HS-27A (cell line): ENCODE measurements around the gene PPP1R37.
A peak's percentile ranks its signal among the peaks of the same experiment; 100 is the strongest.

Experiments used
- DNase-seq: peaks from one replicate; pipeline ENCODE4 v3.0.0-alpha.2; 2012; ENCODE audit warnings: low read depth, missing footprints

Gene PPP1R37

DNA sequence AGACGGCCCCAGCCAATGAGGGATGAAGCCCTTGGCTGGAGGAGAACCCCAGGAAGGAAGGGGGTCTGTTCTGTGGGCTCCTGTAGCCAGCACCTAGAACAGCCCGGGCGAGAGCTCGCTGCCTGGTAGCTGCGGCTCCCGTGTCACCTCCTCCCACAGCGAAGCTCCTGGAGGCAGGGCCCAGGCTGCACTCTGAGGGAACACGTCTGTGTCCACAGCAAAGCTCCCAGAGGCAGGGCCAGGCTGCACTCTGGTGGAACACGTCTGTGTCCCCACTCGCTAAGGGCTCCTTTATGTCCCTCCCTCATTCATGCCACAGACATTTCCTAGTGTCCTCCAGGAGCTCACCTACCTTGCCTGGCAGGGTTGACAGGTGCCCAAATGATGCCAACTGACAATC is 76.6 kb downstream of the PPP1R37 start:
- no peak for DNase-seq

DNA sequence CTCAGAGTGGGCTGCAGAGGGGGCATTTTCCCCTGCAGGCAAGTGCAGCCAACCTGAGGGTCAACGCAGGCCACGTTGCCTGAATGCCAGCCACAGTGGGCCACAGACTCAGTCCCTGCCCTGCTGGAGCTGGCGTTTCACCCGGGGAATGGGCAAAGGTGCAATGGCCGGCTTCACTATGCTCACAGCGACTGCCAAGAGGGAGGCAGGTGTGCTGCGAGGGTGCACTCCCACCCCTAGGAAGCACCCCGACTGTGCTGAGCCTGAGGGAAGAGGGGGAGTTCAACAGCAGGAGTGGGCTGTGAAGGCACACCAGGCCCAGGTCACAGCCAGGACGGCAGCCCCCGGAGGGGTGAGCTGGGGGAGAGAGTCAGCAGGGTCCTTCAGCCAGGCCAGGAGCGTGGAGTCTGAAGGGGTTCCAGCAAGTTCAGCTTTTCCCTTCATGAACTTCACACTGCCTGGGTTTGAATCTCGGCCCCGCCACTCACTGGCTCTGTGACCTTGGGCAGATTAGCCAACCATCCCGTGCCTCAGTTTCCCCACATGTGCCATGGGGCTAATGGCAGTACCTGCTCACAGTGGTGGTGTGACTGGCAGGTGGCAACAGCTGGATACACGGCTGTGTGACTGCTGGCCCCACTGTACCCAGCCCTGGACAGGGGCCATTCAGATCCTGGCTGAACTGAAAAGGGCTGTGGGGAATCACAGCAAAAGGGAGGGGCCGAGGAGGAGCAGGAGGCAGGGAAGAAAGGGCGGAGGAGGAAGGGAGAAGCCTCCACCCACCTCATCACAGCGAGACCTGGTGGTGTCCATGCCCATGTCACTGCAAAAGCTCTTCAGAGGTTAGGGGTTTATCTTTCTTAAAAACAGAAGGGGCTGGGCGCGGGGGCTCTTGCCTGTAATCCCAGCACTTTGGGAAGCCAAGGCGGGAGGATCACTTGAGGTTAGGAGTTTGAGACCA is 77.4 kb downstream of the PPP1R37 start:
- DNase-seq: no peak

DNA sequence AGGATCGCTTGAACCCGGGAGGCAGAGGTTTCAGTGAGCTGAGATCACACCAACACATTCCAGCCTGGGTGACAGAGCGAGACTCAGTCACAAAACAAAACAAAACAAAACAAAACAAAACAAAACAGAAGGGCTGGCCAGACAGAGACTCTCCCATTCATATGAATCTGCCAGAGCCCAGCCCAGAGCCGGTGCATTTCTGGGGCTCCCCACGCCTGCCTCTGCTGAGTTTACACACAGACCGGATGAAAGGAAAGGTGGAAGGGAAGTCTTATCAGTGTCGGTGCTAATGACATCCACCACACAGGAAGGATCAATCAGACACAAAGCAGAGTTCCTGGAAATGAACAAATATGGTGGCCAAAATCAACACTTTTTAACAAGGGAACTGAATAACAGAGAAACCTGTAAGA is 78.2 kb downstream of the PPP1R37 start:
- DNase-seq: no peak

DNA sequence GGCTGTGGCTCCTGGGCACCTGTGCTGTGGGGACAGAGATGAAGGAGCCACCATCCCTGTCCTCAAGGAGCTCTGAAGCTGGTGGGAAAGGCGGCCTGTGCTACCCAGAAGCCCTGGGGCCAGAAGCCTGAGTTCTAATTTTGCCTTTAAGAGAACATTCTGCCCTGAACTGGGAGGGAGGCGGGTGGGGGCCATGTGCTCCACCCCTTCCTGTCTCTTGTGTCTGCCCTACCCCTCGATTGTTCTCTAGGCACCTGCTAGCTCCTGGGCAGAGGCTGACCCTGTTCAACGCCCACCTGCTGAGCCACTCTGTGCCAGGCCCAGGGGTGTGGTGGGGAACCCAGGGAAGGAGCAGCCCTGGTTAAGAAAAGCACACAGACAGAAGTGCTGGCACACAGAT is 79.2 kb downstream of the PPP1R37 start:
- DNase-seq: no peak

- no peak for DNase-seq
Observed at GRCh38 chr19:45172611-45173208, 79.7 kb downstream of the PPP1R37 start.

DNA sequence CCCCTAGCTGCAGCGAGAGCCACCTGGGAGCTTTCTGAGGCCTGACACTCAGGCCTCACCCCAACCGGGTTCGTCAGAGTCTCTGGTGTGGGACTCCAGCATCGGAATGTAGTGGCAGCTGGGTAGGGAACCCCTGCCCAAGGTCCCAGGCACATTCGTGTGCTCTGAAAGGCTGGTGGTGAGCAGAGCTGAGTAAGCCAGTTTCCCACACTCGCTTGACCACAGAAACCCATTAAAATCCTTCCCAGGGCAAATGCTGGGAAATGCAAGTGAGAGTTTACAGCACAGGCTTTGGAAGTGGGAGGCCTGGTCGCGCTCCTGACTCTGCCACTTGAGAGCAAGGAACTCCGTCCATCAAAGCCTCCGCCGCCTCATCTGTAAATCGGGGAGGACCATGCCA is 80.8 kb downstream of the PPP1R37 start:
- DNase-seq: no peak

DNA sequence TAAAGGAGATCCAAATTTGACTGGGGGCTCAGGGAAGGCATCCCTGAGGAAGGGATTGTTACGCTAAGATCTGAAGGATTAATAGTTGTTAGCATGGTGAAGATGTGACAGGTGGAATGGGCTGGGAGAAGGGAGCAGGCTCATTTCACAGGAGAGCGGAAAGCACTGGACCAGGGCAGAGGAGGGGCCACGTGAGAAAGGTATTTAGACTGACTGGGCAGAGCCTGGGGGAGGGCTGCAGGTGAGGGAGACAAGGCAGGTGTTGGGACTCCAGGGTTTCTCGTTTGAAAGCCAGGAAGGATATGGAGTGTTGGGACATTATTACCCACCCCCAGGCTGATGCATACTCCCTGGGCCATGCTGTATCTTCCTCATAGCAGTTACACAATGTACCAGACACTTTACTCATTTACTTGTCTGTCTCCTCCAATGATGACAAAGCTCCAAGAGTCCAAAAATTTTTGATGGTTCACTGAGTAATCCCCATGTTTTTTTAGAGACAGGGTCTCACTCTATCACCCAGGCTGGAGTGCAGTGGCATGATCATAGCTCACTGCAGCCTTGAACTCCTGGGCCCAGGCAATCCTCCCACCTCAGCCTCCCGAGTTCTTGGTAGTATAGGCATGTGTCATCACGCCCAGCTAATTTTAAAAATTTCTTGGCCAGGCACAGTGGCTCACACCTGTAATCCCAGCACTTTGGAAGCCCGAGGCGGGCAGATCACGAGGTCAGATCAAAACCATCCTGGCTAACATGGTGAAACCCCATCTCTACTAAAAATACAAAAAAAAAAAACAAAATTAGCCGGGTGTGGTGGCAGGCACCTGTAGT is 82.8 kb downstream of the PPP1R37 start:
- no peak for DNase-seq

DNA sequence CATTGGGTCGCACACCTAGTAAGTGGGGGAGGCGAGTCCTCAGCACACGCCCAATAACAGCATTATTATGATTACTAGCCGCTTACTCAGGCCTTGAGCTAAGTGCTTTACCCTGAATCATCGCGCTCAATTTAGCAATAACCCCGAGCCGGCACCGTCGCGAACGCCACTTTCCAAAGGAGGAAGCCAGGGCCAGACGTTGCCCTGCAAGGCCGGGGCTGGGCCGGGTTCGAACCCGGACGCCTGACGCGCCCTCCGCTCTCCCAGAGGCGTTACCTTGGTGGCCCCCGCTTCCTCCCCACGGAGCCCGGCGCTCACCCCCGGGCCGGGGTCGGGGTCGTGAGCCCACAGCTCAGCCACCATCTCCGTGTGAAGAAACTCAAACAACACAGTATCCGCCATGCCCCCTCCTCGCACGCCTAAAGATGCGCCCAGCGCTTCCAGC is 84.9 kb downstream of the PPP1R37 start, which contains the start of gene TRAPPC6A:
TRAPPC6A (minus strand) TSS at position 421 of the 445 bp plus-strand sequence; CDS start at position 402, 19 bp downstream.
- peak; percentile 30 for DNase-seq

- peak; percentile 100 for DNase-seq
Observed at GRCh38 chr19:45178262-45179071, 85.5 kb downstream of the PPP1R37 start, which contains the start of gene BLOC1S3. Gene BLOC1S3, plus strand, starts transcription at chr19:45178784. Its CDS starts 513 bp downstream, at chr19:45179297.

- DNase-seq: no peak
Observed at GRCh38 chr19:45179072-45179891, 86.3 kb downstream of the PPP1R37 start.

DNA sequence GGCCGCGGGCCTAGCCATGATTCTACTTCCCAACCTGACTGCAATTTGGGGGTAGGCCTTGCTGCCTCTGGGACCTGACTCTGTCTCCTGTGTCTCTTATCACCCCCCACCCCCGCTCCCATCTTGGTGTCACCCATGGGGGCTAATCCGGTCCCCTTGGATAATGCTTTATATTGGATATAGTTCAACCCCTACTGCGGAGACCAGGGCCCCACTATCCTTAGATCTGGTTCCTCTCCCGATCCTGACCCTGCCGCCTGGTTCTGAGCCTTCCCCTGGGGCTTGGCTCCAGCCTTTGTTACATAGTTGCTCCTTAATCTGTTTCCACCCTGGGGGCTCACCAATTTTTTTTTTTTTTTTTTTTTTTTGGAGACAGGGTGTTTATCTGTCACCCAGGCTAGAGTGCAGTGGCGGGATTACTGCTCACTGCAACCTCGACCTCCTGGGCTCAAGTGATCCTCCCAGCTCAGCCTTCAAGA is 87.0 kb downstream of the PPP1R37 start:
- no peak for DNase-seq

GRCh38 chr19:45180936-45181335 is 88.0 kb downstream of the PPP1R37 start:
- no peak for DNase-seq

GRCh38 chr19:45182758-45183157 is 89.8 kb downstream of the PPP1R37 start:
- no peak for DNase-seq

DNA sequence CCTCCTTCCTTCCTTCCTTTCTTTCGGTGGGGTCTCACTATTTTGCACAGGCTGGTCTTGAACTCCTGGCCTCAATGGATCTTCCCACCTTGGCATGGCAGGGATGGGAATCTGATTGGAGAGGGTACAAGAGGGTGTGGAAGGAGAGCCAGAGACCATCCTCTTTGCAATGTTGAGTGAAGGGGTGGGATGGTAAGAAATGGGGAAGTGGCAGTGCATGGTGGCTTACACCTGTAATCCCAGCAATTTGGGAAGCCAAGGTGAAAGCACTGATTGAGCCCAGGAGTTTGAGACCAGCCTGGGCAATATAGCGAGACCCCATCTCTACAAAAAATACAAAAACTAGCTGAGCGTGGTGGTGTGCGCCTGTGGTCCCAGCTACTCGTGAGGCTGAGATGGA is 91.1 kb downstream of the PPP1R37 start:
- no peak for DNase-seq

- no peak for DNase-seq
Observed at GRCh38 chr19:45186509-45187334, 93.7 kb downstream of the PPP1R37 start.

- DNase-seq: no peak
Observed at GRCh38 chr19:45187421-45188100, 94.6 kb downstream of the PPP1R37 start.

DNA sequence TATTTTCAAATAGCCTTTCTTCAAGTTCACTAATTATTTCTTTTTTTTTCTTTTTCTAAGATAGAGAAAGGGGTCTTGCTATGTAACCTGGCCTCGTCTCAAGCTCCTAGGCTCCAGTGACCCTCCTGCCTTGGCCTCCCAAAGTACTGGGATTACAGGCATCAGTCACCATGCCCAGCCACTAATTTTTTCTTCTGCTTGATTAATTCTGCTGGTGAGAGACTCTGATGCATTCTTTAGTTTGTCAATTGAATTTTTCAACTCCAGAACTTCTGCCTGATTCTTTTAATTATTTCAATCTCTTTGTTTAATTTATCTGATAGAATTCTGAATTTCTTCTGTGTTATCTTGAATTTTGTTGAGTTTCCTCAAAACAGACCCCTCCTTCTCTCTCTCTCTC is 97.0 kb downstream of the PPP1R37 start:
- DNase-seq: no peak

DNA sequence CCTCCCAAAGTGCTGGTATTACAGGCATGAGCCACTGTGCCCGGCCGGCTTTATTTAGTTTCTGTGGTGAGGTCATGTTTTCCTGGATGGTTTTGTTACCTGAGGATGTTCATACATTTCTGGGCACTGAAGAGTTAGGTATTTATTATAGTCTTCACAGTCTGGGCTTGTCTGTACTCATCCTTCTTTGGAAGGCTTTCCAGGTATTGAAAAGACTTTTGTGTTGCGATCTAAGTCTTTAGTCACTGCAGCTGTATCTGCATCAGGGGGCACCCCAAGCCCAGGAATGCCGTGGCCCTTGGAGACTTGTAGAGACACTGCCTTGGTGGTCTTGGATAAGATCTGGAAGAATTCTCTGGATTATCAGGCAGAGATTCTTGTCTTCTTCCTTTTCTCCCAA is 98.4 kb downstream of the PPP1R37 start:
- no peak for DNase-seq

GRCh38 chr19:45195764-45196163 is 102.8 kb downstream of the PPP1R37 start:
- no peak for DNase-seq
